GM21576 (cell line): Measurements from ENCODE around the gene PARD3B.
A peak's percentile ranks its signal among the peaks of the same experiment; 100 is the strongest.

ENCODE experiments used
- ATAC-seq: cut with Tn5 transposase; IDR thresholded peaks from one replicate; pipeline ENCODE4 v1.9.1; 2021; ENCODE audit warnings: mild to moderate bottlenecking, moderate library complexity; ENCODE audit not compliant: unreplicated experiment

The PARD3B gene

DNA sequence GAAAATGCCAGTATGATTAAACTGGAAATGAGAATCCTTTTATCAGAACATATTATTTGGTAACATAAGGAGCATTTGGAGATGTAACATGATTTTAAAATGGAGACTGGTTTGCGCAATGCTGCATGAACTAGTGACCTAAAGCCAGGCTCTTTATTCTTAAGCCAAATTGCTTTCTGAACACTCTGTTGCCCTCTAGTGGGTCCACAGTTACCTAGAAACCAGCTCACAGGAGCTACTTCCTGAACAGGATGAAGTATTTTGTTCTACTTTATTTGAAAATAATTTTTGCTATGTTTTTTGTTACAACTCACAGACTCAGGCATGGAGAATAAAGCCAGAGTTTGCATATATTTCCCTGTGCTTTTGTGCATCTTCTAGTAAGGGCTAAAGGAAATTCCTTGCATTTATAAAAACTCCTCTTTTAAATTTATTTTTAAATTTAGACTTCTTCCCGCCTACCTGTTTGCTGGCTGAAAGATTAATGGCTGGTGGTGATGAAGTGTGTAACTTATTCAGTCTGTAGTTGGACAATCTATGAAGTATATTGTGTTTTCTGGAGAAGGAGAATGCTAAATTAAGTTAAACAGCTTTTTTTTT, 146.7 kb downstream of the PARD3B start:
- ATAC-seq, result peak; percentile 49

DNA sequence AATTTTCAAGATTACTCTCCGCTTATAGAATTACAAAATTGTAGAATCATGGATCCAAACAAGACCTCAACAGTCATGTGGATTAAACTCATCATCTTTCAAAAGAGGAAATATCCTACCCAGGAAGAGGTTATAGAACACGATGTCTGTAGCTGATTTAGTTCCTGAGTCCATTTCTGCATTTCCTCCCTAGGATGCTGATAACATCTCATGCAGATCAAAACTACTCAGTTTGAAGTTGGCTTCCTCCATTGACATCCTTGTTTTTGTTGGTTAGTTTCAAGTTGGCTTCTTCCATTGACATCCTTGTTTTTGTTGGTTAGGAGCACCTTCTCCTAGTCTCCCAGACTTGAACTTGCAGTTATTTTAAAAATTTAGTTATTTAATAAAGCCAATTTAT, 147.5 kb downstream of the PARD3B start:
- no peak for ATAC-seq

DNA sequence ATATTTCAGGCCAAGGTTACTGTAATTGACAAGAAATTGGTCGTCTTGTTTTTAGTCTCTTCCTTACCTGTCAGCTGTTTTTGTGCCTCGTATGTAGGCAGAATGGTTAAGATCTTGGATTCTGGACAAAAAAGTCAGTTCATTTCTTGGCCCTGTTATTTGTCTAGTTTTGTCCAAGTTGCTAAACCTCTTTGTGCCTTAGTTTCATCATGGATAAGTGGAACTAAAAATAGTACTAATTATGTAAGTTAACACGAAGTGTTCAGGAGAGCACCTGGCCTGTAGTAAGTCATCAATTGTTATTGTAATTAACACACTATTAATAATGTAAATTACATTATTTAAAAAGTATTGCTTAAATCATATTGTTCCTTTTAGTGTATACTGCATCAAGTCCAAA, 148.0 kb downstream of the PARD3B start:
- ATAC-seq, result no peak

GRCh38 chr2:204695506-204695905, 150.2 kb downstream of the PARD3B start:
- ATAC-seq, result no peak

DNA sequence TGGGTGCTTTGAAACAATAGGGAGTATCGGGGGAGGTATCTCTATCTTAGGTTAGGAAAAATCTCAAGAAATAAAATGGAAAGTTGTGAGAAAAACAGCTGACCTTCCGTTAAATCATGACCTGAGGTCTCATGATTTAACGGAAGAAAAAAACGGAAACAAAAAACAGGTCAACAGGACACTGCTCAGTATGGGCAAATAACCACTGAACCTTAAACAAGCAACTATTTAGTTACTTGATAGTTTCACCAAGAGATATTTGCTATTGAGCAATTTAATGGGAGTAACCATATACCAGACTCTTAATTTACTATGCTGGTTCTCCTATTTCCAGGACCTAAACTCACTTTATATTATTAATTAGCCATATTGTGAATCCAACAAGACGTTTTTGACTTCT, 150.8 kb downstream of the PARD3B start:
- no peak for ATAC-seq

GRCh38 chr2:204705243-204705932, 160.1 kb downstream of the PARD3B start:
- ATAC-seq, result no peak

DNA sequence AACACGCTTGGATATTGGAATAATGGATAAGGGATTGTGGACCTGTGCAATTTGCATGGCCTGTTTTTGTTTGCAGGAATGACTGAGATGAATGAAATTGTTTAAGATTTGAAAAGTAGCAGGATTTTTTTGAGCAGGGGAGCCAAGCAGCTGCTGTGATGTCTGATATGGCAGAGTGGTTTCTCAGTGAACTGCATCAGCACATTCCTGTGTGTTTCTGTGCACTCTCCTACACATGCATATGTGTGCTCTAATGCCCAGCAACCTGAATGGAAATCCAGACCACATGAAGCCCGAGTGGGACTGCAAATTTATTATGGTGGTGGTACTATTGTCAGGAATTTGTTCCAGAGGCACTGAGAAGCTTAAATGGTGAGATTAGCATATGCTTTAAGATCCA, 161.7 kb downstream of the PARD3B start:
- ATAC-seq, result no peak

GRCh38 chr2:204713211-204713610, 167.9 kb downstream of the PARD3B start:
- ATAC-seq, result no peak

DNA sequence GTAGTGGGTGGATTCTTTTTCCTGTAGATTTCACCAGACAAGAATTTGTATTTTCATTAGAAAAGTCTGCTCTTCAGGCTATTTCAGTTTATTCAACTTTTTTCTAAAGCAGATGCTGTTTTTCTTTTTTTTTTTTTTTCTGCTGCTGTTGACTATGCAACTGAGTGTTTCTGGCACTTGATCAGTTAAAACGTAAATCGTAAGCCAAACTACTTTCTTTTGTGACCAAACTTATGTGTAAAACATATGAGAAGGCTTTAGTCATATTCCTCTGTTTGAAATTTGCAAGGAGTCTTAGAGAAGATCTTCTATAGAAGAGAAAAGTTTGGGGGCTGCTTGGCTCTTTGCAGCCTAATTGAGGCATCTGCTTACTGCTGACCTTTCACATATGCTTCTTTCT, 170.1 kb downstream of the PARD3B start:
- ATAC-seq, result no peak

- ATAC-seq, result no peak
These were observed 172.3 kb downstream of the PARD3B start for GRCh38 chr2:204717591-204717990.

GRCh38 chr2:204718607-204719006, 173.3 kb downstream of the PARD3B start:
- no peak for ATAC-seq

- ATAC-seq, result no peak
These were observed 175.6 kb downstream of the PARD3B start for GRCh38 chr2:204720874-204721273.

DNA sequence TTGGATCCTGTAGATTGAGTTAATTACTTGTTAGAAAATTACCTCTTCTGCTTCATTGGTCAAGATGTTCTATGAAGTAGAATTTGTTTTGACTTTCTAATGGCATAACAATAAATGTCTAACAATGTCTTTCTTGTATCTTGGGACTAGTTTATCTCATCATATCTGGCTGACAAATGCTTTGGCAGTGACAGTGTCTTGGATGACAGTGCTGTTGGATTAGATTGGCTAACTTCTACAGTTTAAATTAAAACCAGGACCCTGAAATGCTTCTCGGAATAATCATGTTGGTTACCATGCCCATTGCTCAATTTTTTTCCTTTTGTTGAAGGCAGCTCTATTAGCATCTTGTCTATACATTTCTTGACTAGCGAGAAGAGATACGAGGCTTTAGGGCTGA, 176.9 kb downstream of the PARD3B start:
- ATAC-seq, result no peak

- no peak for ATAC-seq
These were observed 177.4 kb downstream of the PARD3B start for GRCh38 chr2:204722691-204723090.

- ATAC-seq, result no peak
These were observed 180.6 kb downstream of the PARD3B start for GRCh38 chr2:204725693-204726360.

- no peak for ATAC-seq
These were observed 181.6 kb downstream of the PARD3B start for GRCh38 chr2:204726831-204727230.

GRCh38 chr2:204727368-204727767, 182.1 kb downstream of the PARD3B start:
- no peak for ATAC-seq

- no peak for ATAC-seq
These were observed 185.3 kb downstream of the PARD3B start for GRCh38 chr2:204730603-204731002.

GRCh38 chr2:204732019-204732418, 186.7 kb downstream of the PARD3B start:
- no peak for ATAC-seq

- ATAC-seq, result no peak
These were observed 192.0 kb downstream of the PARD3B start for GRCh38 chr2:204737296-204737695.

GRCh38 chr2:204738721-204739120, 193.4 kb downstream of the PARD3B start:
- ATAC-seq, result no peak

GRCh38 chr2:204743393-204743960, 198.2 kb downstream of the PARD3B start:
- no peak for ATAC-seq
